Sigmoid colon (tissue), 4 donors: Measurements from ENCODE around the gene ICA1L.

Experiments
- EP300 ChIP-seq, 4 donors: sonication (generic); formaldehyde crosslinking; IDR thresholded peaks; one replicate each; pipeline ENCODE4 v1.6.1; 2017; ENCODE audit warnings: antibody characterized with exemption in 4 of 4
- TF ChIP-seq, protein P1 (sequence below), 4 experiments: fragments of 450-650 bp in 3 of 4; fragments of 200-600 bp in 1 of 4; IDR thresholded peaks; one replicate each; pipeline ENCODE4 v1.5.1; 2016 to 2019; ENCODE audit warnings: antibody characterized with exemption in 4 of 4, mild to moderate bottlenecking in 3 of 4, moderate library complexity in 2 of 4

DNA sequence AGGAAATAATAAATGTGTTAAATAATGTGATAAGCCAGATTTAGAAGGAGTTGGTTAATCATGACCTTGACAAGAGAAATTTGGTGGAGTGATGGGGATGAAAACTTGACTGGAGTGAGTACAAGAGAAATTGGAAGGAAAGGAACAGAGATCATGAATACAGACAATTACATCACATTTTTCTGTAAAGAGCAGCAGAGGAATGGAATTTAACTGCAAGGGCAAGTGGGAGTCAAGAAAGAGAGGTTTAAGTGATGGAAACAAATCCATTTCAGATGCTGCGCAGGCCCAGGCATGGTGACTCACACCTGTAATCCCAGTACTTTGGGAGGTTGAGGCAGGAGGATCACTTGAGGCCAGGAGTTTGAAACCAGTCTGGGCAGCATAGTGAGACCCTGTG is 46.7 kb downstream of the ICA1L start:
- TF ChIP-seq, protein P1, sequence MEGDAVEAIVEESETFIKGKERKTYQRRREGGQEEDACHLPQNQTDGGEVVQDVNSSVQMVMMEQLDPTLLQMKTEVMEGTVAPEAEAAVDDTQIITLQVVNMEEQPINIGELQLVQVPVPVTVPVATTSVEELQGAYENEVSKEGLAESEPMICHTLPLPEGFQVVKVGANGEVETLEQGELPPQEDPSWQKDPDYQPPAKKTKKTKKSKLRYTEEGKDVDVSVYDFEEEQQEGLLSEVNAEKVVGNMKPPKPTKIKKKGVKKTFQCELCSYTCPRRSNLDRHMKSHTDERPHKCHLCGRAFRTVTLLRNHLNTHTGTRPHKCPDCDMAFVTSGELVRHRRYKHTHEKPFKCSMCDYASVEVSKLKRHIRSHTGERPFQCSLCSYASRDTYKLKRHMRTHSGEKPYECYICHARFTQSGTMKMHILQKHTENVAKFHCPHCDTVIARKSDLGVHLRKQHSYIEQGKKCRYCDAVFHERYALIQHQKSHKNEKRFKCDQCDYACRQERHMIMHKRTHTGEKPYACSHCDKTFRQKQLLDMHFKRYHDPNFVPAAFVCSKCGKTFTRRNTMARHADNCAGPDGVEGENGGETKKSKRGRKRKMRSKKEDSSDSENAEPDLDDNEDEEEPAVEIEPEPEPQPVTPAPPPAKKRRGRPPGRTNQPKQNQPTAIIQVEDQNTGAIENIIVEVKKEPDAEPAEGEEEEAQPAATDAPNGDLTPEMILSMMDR (IDR thresholded peaks at IDR 0.05) = no peak
- TF ChIP-seq EP300 (IDR thresholded peaks at IDR 0.05) = no peak
